Inflammatory macrophage treated with lipopolysaccharide for 4 hours (primary cell): ENCODE measurements around the gene ITPK1.

ENCODE experiments used
- DNase-seq: peaks from one replicate; pipeline ENCODE4 v3.0.0-alpha.2; 2020

Gene ITPK1

GRCh38 chr14:93040443-93040842 lies 75.3 kb downstream of the ITPK1 start:
- no peak for DNase-seq

DNA sequence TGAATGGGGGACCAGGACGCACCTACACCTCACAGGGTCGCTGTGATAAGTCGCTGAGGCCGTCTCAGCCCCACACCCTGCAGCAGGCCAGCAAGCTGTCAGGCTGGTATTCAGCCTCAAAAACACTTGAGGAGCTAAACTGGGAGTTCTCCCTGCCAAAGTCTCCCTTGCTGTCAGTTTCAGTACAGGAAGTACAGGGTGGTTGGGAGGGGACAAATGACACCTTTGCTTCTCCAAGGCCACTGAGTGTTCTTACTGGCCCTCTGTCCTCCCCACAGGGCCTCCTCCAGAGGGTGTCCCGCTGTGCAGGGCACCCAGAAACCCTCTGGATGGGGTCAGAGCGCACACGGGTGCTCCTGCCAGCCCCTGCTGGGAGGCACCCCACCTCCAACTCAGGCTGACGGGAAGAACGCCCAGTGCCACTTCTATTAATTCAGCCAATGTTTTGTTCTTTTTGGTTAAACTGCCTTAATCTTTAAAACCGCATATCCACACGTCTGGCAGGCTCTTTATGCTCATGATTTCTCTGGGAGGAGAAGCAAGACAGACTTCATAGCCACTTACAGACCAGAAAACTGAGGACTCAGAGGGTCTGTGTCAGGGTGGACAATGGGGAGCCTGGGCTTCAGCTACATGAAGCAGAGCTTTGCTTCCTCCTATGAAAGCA lies 75.9 kb downstream of the ITPK1 start:
- DNase-seq: no peak

DNA sequence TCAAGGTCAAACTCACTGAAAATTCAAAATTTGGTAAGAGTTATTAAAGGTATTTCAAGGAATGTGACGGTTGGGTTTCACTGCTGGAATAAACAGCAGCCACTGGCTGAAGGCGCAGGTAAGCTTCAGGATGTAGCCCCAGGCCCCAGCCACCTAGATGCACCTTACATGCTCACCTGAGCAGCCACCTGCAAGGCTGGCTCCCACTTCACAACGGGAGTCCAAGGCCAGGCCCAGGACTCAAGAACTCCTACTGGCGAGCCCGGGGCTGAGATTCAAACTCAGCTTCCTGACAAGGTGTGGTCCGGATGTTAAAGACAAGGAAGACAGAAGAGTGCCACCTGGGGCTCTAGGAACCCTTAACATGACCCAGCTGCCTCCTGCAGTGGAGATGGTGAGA lies 78.4 kb downstream of the ITPK1 start:
- no peak for DNase-seq

GRCh38 chr14:93036652-93037345 lies 78.9 kb downstream of the ITPK1 start:
- no peak for DNase-seq

DNA sequence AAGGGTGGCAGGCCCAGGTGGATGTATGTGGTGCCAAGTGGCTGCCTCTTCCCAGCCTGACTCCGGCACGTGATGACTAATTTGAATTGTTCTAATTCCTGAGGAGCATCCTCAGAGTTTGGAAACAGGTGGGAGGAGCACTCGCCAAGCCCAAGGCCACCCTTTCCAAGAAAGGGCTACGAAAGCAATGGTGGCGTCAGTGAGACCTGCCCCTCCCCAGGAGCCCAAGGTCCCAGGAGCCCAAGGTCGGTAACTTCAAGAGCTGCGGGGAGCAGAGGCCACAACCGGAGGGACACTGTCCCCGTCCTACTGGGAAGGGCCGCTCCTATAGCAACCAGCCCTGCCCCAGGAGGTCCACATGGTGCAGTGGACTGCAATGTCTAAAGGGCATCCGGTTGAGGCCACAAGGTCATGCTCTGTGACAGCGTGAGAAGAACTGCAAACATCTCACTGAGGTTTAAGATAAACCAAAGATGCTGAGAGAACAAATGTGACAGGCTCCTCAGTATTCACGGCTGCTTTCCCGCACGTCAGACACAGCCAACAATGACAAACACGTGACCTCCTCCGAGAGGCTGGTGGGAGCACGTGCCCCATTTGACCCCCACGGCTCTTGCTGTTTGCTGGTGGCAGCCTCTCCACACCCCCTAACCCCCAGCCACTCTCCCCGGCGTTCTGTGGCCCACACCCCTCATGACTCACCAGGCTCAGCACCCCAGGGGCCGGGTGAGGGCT lies 79.6 kb downstream of the ITPK1 start:
- DNase-seq: no peak

DNA sequence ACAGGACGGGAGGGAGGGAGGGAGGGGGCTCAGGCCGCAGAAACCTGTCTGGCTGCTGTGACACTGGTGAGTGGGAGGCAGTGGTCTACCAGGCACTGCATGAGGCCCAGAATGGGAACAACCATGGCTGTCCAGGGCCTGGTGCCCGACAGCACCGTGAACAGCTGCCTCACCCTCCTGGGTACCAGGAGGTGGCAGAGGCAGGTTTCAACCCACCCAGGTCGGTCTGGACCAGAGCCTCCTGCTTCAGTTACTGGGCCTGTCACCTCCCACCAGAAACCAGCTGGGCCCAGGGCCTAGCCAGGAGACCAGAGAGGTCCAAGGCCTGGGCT lies 80.2 kb downstream of the ITPK1 start:
- no peak for DNase-seq

GRCh38 chr14:93034671-93034994 lies 81.1 kb downstream of the ITPK1 start:
- no peak for DNase-seq

- no peak for DNase-seq
Measured at GRCh38 chr14:93033983-93034670, 81.6 kb downstream of the ITPK1 start.

- DNase-seq: peak; percentile 58
Measured at GRCh38 chr14:93033084-93033982, 82.4 kb downstream of the ITPK1 start.

- peak; percentile 73 for DNase-seq
Measured at GRCh38 chr14:93032421-93032936, 83.2 kb downstream of the ITPK1 start.

GRCh38 chr14:93031505-93032315 lies 84.0 kb downstream of the ITPK1 start:
- no peak for DNase-seq

- no peak for DNase-seq
Measured at GRCh38 chr14:93030761-93031160, 85.0 kb downstream of the ITPK1 start.

DNA sequence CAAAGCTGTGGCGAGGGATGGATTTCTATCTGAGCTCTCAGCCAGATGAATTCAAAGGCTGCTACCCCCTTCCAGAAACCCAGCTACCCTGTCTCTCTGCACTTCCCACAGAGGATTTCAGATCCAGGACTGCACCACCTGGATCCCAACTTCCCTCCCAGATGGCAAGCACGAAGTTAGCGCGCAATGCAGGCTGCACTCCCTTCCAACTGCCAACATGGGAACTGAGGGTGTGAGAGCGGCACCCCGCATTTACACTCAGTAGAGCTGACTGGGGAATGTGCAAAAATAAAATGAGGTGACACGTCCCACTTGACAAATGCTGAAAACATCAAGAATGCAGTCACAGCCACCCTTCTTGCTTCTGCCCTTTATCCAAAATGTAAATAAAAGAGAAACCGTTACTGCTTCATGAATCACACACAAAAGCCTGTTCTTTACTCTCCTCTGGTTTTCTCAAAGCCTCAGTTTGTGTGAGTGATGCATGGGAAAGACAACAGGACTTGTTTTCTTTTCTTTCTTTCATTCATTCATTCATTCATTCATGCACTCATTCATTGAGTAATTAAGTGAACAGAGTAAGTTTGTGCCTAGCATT lies 85.7 kb downstream of the ITPK1 start:
- no peak for DNase-seq

DNA sequence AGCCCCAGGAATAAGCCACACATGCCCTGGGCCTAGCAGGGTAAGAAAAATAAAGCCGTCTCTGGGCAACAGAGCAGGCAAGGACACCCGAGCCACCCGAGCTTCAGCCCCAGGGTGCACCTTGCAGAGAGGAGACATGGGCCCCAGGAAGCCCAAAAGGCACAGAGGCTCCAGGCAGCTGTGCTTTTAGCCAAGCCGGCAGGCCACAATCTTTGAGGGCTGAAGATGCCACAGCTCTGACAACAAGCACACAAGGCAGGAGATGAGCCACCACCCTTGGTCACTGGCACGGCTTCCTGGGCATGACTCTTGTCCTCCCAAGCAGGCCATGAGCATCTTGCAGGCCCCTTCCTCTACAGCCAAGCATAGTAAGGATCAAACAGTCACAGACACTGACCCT lies 86.3 kb downstream of the ITPK1 start:
- no peak for DNase-seq

- DNase-seq: no peak
Measured at GRCh38 chr14:93028724-93029076, 87.0 kb downstream of the ITPK1 start.

GRCh38 chr14:93027810-93028723 lies 87.7 kb downstream of the ITPK1 start:
- no peak for DNase-seq

DNA sequence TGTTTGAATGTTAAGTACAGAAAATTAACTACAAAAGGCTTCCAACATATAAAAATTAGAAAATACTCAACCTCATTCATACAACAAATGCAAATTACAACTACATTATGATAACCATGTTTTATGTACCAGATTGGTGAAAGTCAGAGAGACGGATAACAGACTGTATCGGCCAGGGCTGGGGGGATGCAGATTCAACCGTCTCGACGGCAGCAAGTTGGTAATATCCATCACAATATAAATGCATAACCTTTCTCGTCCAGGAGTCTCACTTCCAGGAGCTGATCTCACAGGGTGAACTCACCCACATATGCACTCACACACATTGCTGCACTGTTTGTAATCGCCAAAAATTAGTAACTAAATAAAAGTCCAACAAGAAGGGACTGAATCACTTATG lies 89.4 kb downstream of the ITPK1 start:
- DNase-seq: no peak

DNA sequence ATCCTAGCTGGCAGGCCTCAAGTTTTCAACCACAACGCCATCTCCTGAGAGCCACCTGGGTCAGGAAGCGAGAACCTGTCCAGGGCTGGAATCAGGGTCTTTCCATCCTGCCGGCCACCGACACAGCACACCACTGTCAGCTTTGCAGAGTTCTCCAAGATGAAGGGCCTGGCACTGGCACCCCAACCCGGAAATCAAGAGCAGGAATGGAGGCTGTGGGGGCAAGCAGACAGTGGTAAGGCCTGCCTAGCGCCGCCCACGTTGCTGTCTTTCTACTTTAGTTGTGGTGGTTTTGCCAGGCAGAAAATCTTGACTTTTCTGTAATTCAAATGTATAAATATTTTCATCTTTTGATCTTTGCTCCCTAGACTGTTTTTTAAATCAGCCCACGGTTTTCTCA lies 90.7 kb downstream of the ITPK1 start:
- DNase-seq: no peak

DNA sequence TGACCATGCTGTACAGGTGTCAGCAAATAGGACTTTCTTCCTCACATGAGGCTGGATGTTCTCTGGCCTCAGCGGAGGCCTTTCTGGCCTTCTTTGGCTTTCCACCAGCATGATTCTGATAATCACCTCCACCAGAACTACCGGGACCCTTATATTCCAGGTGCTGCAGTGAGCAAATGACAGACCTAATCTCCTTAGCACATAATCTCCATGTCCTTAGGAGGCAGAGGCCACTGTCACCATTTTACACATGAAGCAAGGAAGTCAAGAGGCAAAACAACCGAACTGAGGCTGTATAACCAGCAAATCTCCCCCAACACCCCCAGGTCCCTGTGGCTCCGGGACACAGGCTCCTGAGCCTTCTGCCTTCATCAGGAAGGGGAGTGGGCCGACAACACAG lies 91.2 kb downstream of the ITPK1 start:
- DNase-seq: no peak

- no peak for DNase-seq
Measured at GRCh38 chr14:93023802-93024434, 91.8 kb downstream of the ITPK1 start.
